ENCODE measurements around the gene AFP. TPM values are rescaled to one million over a fixed set of nuclear protein-coding genes. Genes with fewer than 3 reads are reported as not detected.

Gene AFP
- polyA plus RNA-seq, 3 donors = not detected

DNA sequence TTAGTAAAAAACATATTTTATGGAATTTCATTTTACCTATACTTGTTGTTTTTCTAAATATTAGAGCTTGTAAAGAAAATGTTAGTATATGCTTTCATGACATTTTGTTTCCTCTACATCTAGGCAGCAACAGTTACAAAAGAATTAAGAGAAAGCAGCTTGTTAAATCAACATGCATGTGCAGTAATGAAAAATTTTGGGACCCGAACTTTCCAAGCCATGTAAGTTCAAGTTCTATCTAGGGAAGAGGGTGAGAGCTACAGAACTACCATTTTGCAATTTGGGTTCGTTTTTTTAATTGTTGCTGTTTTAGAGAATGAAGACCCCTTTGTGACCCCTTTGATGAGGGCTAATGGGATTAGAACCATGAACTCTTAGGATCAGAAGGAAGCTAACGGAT lies 7.2 kb downstream of the AFP start:
- H3K9me3 ChIP-seq (replicated peaks in 1 of 2; ENCODE audit: control insufficient read depth in 1 of 2, insufficient read depth in 1 of 2, low read length in 2 of 2) = no peaks in the 10 kb centered on the region
- H3K4me1 ChIP-seq (ENCODE audit: control insufficient read depth in 1 of 2, insufficient read depth in 2 of 2, low read length in 2 of 2) = no peaks in the 10 kb centered on the region
- no peaks in the 10 kb centered on the region for H4K20me1 ChIP-seq (ENCODE audit: insufficient read depth, low read length)
- H3K36me3 ChIP-seq (replicated peaks in 1 of 2; ENCODE audit: control insufficient read depth in 1 of 2, insufficient read depth in 2 of 2, low read length in 2 of 2) = no peaks in the 10 kb centered on the region
- Mint-ChIP-seq H3K4me1 (no peaks in the 10 kb centered on the region), H3K27ac (no peak overlapping the region), H3K4me3 (no peak overlapping the region), H3K27me3 (ENCODE audit: low read depth in 3 of 3) (peaks cover 0 to 2% (median 1%) of the 10 kb centered on the region in 3 donors), H3K9me3 (no peaks in the 10 kb centered on the region), H3K36me3 (no peaks in the 10 kb centered on the region)
- H3K4me2 ChIP-seq (replicated peaks; ENCODE audit: extremely low read depth, low read length, poor library complexity, severe bottlenecking) = no peak overlapping the region
- H3K9ac ChIP-seq (ENCODE audit: insufficient read depth, low read length, poor library complexity, severe bottlenecking) = no peak overlapping the region
- 100% methylated on average over 1 of the region's 3 CpGs for WGBS (ENCODE audit: insufficient coverage)
- no peaks in the 10 kb centered on the region for H3K79me2 ChIP-seq (ENCODE audit: insufficient read depth, low read length)
- no peak overlapping the region for H2AFZ ChIP-seq (ENCODE audit: insufficient read depth, low read depth, low read length, poor library complexity, severe bottlenecking)
- H3K27ac ChIP-seq (ENCODE audit: low read depth in 1 of 2, low read length in 2 of 2) = no peak overlapping the region
- no peak overlapping the region for H3K4me3 ChIP-seq (replicated peaks in 1 of 3; ENCODE audit: low read depth in 2 of 3, low read length in 3 of 3)
- no peaks in the 10 kb centered on the region for H3K27me3 ChIP-seq (ENCODE audit: control insufficient read depth in 2 of 2, insufficient read depth in 2 of 2, low read length in 2 of 2)
- DNase-seq = no peak
- TF ChIP-seq, protein P1, sequence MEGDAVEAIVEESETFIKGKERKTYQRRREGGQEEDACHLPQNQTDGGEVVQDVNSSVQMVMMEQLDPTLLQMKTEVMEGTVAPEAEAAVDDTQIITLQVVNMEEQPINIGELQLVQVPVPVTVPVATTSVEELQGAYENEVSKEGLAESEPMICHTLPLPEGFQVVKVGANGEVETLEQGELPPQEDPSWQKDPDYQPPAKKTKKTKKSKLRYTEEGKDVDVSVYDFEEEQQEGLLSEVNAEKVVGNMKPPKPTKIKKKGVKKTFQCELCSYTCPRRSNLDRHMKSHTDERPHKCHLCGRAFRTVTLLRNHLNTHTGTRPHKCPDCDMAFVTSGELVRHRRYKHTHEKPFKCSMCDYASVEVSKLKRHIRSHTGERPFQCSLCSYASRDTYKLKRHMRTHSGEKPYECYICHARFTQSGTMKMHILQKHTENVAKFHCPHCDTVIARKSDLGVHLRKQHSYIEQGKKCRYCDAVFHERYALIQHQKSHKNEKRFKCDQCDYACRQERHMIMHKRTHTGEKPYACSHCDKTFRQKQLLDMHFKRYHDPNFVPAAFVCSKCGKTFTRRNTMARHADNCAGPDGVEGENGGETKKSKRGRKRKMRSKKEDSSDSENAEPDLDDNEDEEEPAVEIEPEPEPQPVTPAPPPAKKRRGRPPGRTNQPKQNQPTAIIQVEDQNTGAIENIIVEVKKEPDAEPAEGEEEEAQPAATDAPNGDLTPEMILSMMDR (IDR thresholded peaks at IDR 0.05) = no peak
- intact Hi-C loops (cut with micrococcal nuclease) = no loop called here

GRCh38 chr4:73445383-73446335 lies 9.6 kb downstream of the AFP start:
- Mint-ChIP-seq H3K4me1 (no peaks in the 10 kb centered on the region), H3K27me3 (ENCODE audit: low read depth in 3 of 3) (peaks cover 0 to 6% (median 1%) of the 10 kb centered on the region in 3 donors), H3K4me3 (no peak overlapping the region), H3K36me3 (no peaks in the 10 kb centered on the region), H3K9me3 (no peaks in the 10 kb centered on the region), H3K27ac (peak overlapping the region in 1 of 7 donors; percentile 57)
- Histone ChIP-seq H2AFZ (ENCODE audit: insufficient read depth, low read depth, low read length, poor library complexity, severe bottlenecking) (no peak overlapping the region), H3K4me1 (ENCODE audit: control insufficient read depth in 1 of 2, insufficient read depth in 2 of 2, low read length in 2 of 2) (no peaks in the 10 kb centered on the region), H3K36me3 (replicated peaks in 1 of 2; ENCODE audit: control insufficient read depth in 1 of 2, insufficient read depth in 2 of 2, low read length in 2 of 2) (no peaks in the 10 kb centered on the region), H3K4me3 (replicated peaks in 1 of 3; ENCODE audit: low read depth in 2 of 3, low read length in 3 of 3) (no peak overlapping the region), H3K27ac (ENCODE audit: low read depth in 1 of 2, low read length in 2 of 2) (no peak overlapping the region), H3K27me3 (ENCODE audit: control insufficient read depth in 2 of 2, insufficient read depth in 2 of 2, low read length in 2 of 2) (no peaks in the 10 kb centered on the region), H3K9me3 (replicated peaks in 1 of 2; ENCODE audit: control insufficient read depth in 1 of 2, insufficient read depth in 1 of 2, low read length in 2 of 2) (no peaks in the 10 kb centered on the region), H3K79me2 (ENCODE audit: insufficient read depth, low read length) (no peaks in the 10 kb centered on the region), H4K20me1 (ENCODE audit: insufficient read depth, low read length) (no peaks in the 10 kb centered on the region), H3K4me2 (replicated peaks; ENCODE audit: extremely low read depth, low read length, poor library complexity, severe bottlenecking) (no peak overlapping the region), H3K9ac (ENCODE audit: insufficient read depth, low read length, poor library complexity, severe bottlenecking) (no peak overlapping the region)
- 100% methylated on average over 1 of the region's 7 CpGs for WGBS (ENCODE audit: insufficient coverage)
- no peak for DNase-seq
- TF ChIP-seq, protein P1 (IDR thresholded peaks at IDR 0.05) = no peak
- intact Hi-C loops (cut with micrococcal nuclease) = no loop called here

All from CD14-positive monocyte (primary cell).